Measurements from ENCODE around the gene PAQR9. TPM values are rescaled to one million over a fixed set of nuclear protein-coding genes. Genes with fewer than 3 reads are reported as not detected.

PAQR9 gene
- total and polyA plus RNA-seq, 2 donors (not counting 1 experiment from before 2014, with no cell fraction given) = not detected

DNA sequence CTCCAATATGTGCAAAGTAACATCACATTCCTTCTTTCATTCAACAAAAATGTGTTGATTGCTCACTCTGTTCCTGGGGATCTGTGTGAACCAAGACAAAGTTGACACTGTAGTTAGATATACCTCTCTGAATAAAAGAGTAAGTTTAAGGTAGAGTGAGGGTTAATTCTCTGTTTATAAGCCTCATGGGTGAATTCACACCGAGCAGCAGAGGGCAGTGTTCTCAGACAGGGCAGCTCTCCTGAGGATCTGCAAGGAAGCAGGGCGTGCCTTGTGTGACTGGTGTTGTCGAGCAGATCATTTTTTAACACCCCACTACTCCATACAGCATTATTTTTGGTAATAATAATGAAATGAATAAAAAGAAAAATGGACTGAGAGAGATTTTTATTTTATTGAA, 34.4 kb downstream of the PAQR9 start:
- POLR2A ChIA-PET = no interaction called here
- Histone ChIP-seq H3K9ac (ENCODE audit: low read length) (no peak overlapping the region), H3K27ac (ENCODE audit: low read length in 2 of 2) (no peak overlapping the region), H2AFZ (ENCODE audit: insufficient read depth, low read depth, low read length, poor library complexity, severe bottlenecking) (no peak overlapping the region), H3K9me3 (ENCODE audit: control extremely low read depth in 1 of 3, control insufficient read depth in 2 of 3, insufficient read depth in 1 of 3, low read length in 2 of 3) (peaks cover 0 to 3% (median 0%) of the 10 kb centered on the region in 3 donors), H3K27me3 (replicated peaks in 1 of 4; ENCODE audit: control extremely low read depth in 1 of 4, control insufficient read depth in 3 of 4, insufficient read depth in 4 of 4, low read length in 3 of 4) (peaks cover 0 to 14% (median 4%) of the 10 kb centered on the region in 4 experiments), H4K20me1 (ENCODE audit: control insufficient read depth, insufficient read depth, low read length, poor library complexity, severe bottlenecking) (no peaks in the 10 kb centered on the region), H3K4me3 (ENCODE audit: control extremely low read depth in 1 of 5, extremely low read depth in 1 of 5, insufficient read depth in 1 of 5, low read depth in 2 of 5, low read length in 4 of 5) (no peak overlapping the region), H3K79me2 (ENCODE audit: control insufficient read depth, insufficient read depth, low read length) (no peaks in the 10 kb centered on the region), H3K4me1 (ENCODE audit: control insufficient read depth in 2 of 2, insufficient read depth in 2 of 2, low read length in 2 of 2) (no peaks in the 10 kb centered on the region), H3K36me3 (replicated peaks in 1 of 2; ENCODE audit: control extremely low read depth in 1 of 2, control insufficient read depth in 1 of 2, extremely low read depth in 1 of 2, insufficient read depth in 2 of 2, low read length in 1 of 2) (no peaks in the 10 kb centered on the region), H3K4me2 (replicated peaks; ENCODE audit: low read depth, low read length, poor library complexity, severe bottlenecking) (no peak overlapping the region)
- no peaks in the 10 kb centered on the region for H3K4me1 Mint-ChIP-seq
- no peak overlapping the region for H3K27ac Mint-ChIP-seq
- WGBS (ENCODE audit: insufficient coverage) = no CpG with 5 or more reads among the region's 3 CpGs
- intact Hi-C loops (cut with micrococcal nuclease) = no loop called here
- CTCF ChIA-PET = interaction anchor here (1.0 kb wide), 1 partner anchor 12 kb away, joined by 3 read pairs; no protein-coding TSS in a partner anchor
- no peak for TF ChIP-seq CTCF (IDR thresholded peaks at IDR 0.05)
- no peak for TF ChIP-seq EZH2 (IDR thresholded peaks at IDR 0.05; ENCODE audit: borderline replicate concordance, insufficient read depth, low read depth, low read length, poor library complexity, severe bottlenecking)
- DNase-seq (peak; percentile 20), ATAC-seq (ENCODE audit: low read depth) (no peak)
- H3K9me3 Mint-ChIP-seq (ENCODE audit: insufficient read depth) = peaks cover 2% of the 10 kb centered on the region
- no peak overlapping the region for H3K4me3 Mint-ChIP-seq
- H3K27me3 Mint-ChIP-seq = peaks cover 40% of the 10 kb centered on the region

- CTCF ChIA-PET = no interaction called here
- Histone ChIP-seq H2AFZ (ENCODE audit: insufficient read depth, low read depth, low read length, poor library complexity, severe bottlenecking) (no peak overlapping the region), H4K20me1 (ENCODE audit: control insufficient read depth, insufficient read depth, low read length, poor library complexity, severe bottlenecking) (no peaks in the 10 kb centered on the region), H3K9me3 (ENCODE audit: control extremely low read depth in 1 of 3, control insufficient read depth in 2 of 3, insufficient read depth in 1 of 3, low read length in 2 of 3) (peaks cover 0 to 4% (median 1%) of the 10 kb centered on the region in 3 donors), H3K36me3 (replicated peaks in 1 of 2; ENCODE audit: control extremely low read depth in 1 of 2, control insufficient read depth in 1 of 2, extremely low read depth in 1 of 2, insufficient read depth in 2 of 2, low read length in 1 of 2) (no peaks in the 10 kb centered on the region), H3K4me2 (replicated peaks; ENCODE audit: low read depth, low read length, poor library complexity, severe bottlenecking) (no peak overlapping the region), H3K9ac (ENCODE audit: low read length) (no peak overlapping the region), H3K4me1 (ENCODE audit: control insufficient read depth in 2 of 2, insufficient read depth in 2 of 2, low read length in 2 of 2) (no peaks in the 10 kb centered on the region), H3K79me2 (ENCODE audit: control insufficient read depth, insufficient read depth, low read length) (no peaks in the 10 kb centered on the region), H3K4me3 (ENCODE audit: control extremely low read depth in 1 of 5, extremely low read depth in 1 of 5, insufficient read depth in 1 of 5, low read depth in 2 of 5, low read length in 4 of 5) (no peak overlapping the region), H3K27ac (ENCODE audit: low read length in 2 of 2) (no peak overlapping the region), H3K27me3 (replicated peaks in 1 of 4; ENCODE audit: control extremely low read depth in 1 of 4, control insufficient read depth in 3 of 4, insufficient read depth in 4 of 4, low read length in 3 of 4) (peaks cover 0 to 14% (median 6%) of the 10 kb centered on the region in 4 experiments)
- ATAC-seq (ENCODE audit: low read depth) (no peak), DNase-seq (no peak)
- H3K27me3 Mint-ChIP-seq = peaks cover 47% of the 10 kb centered on the region
- WGBS (ENCODE audit: insufficient coverage) = 88% methylated on average over 3 of the region's 3 CpGs
- no peaks in the 10 kb centered on the region for H3K4me1 Mint-ChIP-seq
- no peak overlapping the region for H3K27ac Mint-ChIP-seq
- POLR2A ChIA-PET = no interaction called here
- TF ChIP-seq EZH2 (IDR thresholded peaks at IDR 0.05; ENCODE audit: borderline replicate concordance, insufficient read depth, low read depth, low read length, poor library complexity, severe bottlenecking) (no peak), CTCF (IDR thresholded peaks at IDR 0.05) (no peak)
- H3K4me3 Mint-ChIP-seq = no peak overlapping the region
- H3K9me3 Mint-ChIP-seq (ENCODE audit: insufficient read depth) = peaks cover 2% of the 10 kb centered on the region
- intact Hi-C loops (cut with micrococcal nuclease) = no loop called here
These were observed 37.0 kb downstream of the PAQR9 start for GRCh38 chr3:142926368-142926944.

Measured in B cell (primary cell).